Activated naive CD4-positive, alpha-beta T cell treated with anti-CD3 and anti-CD28 coated beads, Interleukin-2, amount 50 U/mL, for 24 hours (primary cell): Measurements from ENCODE around the gene SEMA5B.

Experiments used
- H3K27ac Mint-ChIP-seq: one replicate; pipeline ENCODE4 v1.8.0; 2021; ENCODE audit warnings: mild to moderate bottlenecking, mixed read lengths
- H3K27me3 Mint-ChIP-seq: one replicate; pipeline ENCODE4 v1.8.0; 2021; ENCODE audit warnings: mixed read lengths
- H3K36me3 Mint-ChIP-seq: one replicate; pipeline ENCODE4 v1.8.0; 2021; ENCODE audit warnings: mixed read lengths
- H3K4me1 Mint-ChIP-seq: one replicate; pipeline ENCODE4 v1.8.0; 2021; ENCODE audit warnings: mixed read lengths
- H3K4me3 Mint-ChIP-seq: one replicate; pipeline ENCODE4 v1.8.0; 2021; ENCODE audit warnings: mild to moderate bottlenecking, mixed read lengths
- H3K9me3 Mint-ChIP-seq: one replicate; pipeline ENCODE4 v1.8.0; 2021; ENCODE audit warnings: mixed read lengths

SEMA5B gene

DNA sequence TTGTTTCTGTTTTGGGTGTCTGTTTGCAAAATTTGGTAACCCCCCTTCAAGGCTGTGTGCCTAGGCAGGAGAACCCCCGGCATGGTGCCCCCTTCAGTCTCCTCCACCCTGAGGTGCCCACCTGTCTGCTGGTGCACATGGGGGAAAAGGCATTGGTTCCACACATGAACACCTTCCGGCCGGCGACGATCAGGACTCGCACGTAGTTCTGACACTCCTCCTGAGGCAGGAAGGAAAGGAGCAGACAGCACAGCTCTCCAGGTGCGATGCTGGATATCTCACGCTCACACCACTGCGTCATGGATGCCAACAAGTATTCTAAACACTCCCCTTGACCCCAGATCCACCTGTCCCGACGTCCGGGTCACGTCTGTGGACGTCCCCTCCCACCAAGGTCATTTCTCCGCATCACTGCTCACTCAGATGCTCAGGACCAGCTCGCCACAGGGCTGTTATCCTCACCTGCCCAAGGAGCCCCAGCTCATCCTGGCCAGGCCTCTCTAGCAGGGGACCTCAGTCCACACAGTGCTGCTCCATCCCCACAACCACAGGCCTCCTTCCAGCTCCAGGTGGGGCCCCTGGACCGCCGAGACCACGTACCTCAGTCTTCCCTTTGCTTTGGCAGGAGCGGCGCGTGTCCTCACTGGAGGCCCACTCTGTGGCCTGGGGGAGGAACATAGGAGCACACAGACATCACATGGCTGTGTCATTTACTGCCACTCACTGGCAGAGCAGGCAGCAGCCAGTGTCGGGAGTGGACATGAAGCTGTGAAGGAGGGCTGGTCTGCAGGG is 99.0 kb downstream of the SEMA5B start:
- Mint-ChIP-seq H3K4me3 (no peak overlapping the region), H3K27me3 (peaks cover 3% of the 10 kb centered on the region), H3K27ac (peak overlapping the region; percentile 52), H3K36me3 (no peaks in the 10 kb centered on the region), H3K9me3 (no peaks in the 10 kb centered on the region), H3K4me1 (no peaks in the 10 kb centered on the region)

DNA sequence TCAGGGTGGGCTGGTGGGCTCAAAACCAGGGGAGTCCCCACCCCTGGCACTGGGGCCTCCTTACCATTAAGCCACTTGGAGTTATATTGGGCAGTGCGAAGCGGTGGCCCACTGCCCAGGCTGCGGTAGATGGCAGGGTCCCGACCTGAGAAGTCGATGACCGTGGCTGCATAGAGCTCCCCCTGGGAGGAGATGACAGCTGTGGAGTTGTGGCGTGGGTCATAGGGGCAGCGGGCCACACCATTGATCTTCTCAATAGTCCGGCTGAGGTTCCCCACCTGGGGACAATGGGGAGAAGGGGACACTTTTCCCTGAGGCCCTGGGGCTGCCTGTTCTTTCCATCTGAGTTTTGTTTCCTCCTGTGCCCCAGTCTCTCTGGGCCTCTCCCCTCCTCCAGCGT is 99.8 kb downstream of the SEMA5B start:
- Mint-ChIP-seq H3K36me3 (no peaks in the 10 kb centered on the region), H3K27me3 (peaks cover 3% of the 10 kb centered on the region), H3K4me1 (no peaks in the 10 kb centered on the region), H3K27ac (no peak overlapping the region), H3K9me3 (no peaks in the 10 kb centered on the region), H3K4me3 (no peak overlapping the region)

- H3K9me3 Mint-ChIP-seq = no peaks in the 10 kb centered on the region
- H3K36me3 Mint-ChIP-seq = no peaks in the 10 kb centered on the region
- peaks cover 7% of the 10 kb centered on the region for H3K27me3 Mint-ChIP-seq
- H3K4me3 Mint-ChIP-seq = no peak overlapping the region
- no peak overlapping the region for H3K27ac Mint-ChIP-seq
- H3K4me1 Mint-ChIP-seq = no peaks in the 10 kb centered on the region
These were observed 100.8 kb downstream of the SEMA5B start for GRCh38 chr3:122926811-122927210.

DNA sequence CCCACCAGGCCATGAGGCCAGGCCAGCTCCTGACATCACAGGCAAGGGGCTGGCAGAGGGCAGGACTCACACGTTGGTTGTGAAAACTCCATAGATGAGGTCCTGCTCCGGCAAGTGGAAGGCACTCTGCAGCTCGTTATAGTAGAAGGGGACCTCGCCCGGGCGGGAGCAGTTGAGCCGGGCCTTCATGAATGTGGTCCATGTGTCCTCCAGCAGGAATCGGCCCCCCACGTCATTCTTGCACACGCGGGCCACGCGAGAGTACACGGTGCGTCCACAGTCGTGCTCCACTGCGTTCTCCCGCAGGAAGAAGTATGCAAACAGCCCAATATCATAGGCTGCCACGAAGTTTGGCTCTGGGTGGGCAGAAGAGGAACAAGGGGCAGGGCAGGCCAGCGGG is 101.2 kb downstream of the SEMA5B start:
- Mint-ChIP-seq H3K36me3 (no peaks in the 10 kb centered on the region), H3K4me3 (no peak overlapping the region), H3K27me3 (peaks cover 9% of the 10 kb centered on the region), H3K9me3 (no peaks in the 10 kb centered on the region), H3K27ac (no peak overlapping the region), H3K4me1 (no peaks in the 10 kb centered on the region)

GRCh38 chr3:122925756-122926155 is 101.8 kb downstream of the SEMA5B start:
- Mint-ChIP-seq H3K4me1 (no peaks in the 10 kb centered on the region), H3K36me3 (no peaks in the 10 kb centered on the region), H3K27ac (no peak overlapping the region), H3K9me3 (no peaks in the 10 kb centered on the region), H3K27me3 (peaks cover 11% of the 10 kb centered on the region), H3K4me3 (no peak overlapping the region)

DNA sequence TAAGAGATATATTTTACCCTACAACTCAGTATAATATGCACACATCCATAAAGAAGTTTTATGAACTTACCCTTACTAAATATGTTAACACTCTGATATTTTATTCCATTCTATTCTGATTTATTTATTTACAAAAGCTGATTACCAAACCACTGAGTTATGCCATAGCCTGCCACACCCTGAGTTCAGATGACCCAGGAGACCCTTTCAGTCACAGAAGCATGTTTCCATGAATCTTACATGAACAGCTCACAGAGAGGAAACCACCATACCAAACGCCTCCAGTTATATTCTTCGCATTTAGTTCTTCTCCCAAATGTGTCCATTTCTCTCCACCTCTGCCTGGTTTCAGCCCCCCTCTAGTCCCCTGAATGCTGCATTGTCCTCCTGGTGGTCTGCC is 103.5 kb downstream of the SEMA5B start:
- H3K27ac Mint-ChIP-seq = no peak overlapping the region
- H3K36me3 Mint-ChIP-seq = no peaks in the 10 kb centered on the region
- no peaks in the 10 kb centered on the region for H3K9me3 Mint-ChIP-seq
- peaks cover 13% of the 10 kb centered on the region for H3K27me3 Mint-ChIP-seq
- H3K4me3 Mint-ChIP-seq = no peak overlapping the region
- no peaks in the 10 kb centered on the region for H3K4me1 Mint-ChIP-seq

- H3K4me1 Mint-ChIP-seq = no peaks in the 10 kb centered on the region
- H3K4me3 Mint-ChIP-seq = no peak overlapping the region
- no peaks in the 10 kb centered on the region for H3K9me3 Mint-ChIP-seq
- H3K36me3 Mint-ChIP-seq = no peaks in the 10 kb centered on the region
- peaks cover 13% of the 10 kb centered on the region for H3K27me3 Mint-ChIP-seq
- no peak overlapping the region for H3K27ac Mint-ChIP-seq
These were observed 104.0 kb downstream of the SEMA5B start for GRCh38 chr3:122923611-122924010.

GRCh38 chr3:122921791-122922651 is 105.5 kb downstream of the SEMA5B start:
- H3K4me1 Mint-ChIP-seq = no peaks in the 10 kb centered on the region
- H3K9me3 Mint-ChIP-seq = no peaks in the 10 kb centered on the region
- H3K4me3 Mint-ChIP-seq = peak overlapping the region; percentile 19
- H3K27me3 Mint-ChIP-seq = peaks cover 10% of the 10 kb centered on the region
- no peak overlapping the region for H3K27ac Mint-ChIP-seq
- H3K36me3 Mint-ChIP-seq = no peaks in the 10 kb centered on the region

GRCh38 chr3:122920986-122921385 is 106.6 kb downstream of the SEMA5B start:
- Mint-ChIP-seq H3K4me3 (no peak overlapping the region), H3K27me3 (peaks cover 10% of the 10 kb centered on the region), H3K9me3 (no peaks in the 10 kb centered on the region), H3K4me1 (peaks cover 5% of the 10 kb centered on the region), H3K36me3 (no peaks in the 10 kb centered on the region), H3K27ac (no peak overlapping the region)

DNA sequence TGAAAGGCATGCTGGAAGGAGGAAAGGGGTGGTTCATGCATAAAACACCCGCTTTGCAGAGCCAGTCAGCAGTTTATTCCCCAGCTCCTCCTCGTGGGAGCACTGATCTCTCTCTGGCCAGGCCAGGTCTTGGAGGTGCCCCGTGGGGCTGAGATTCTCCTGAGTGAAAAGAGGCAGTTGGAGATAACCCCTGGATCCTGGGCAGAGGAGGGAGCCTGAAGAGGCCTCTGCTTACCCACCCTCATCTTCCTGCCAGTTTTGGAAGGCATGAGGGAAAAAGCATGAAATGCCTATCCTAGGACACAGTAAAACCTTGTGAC is 108.3 kb downstream of the SEMA5B start:
- Mint-ChIP-seq H3K36me3 (no peaks in the 10 kb centered on the region), H3K27ac (no peak overlapping the region), H3K9me3 (no peaks in the 10 kb centered on the region), H3K4me3 (no peak overlapping the region), H3K27me3 (peaks cover 12% of the 10 kb centered on the region), H3K4me1 (peaks cover 9% of the 10 kb centered on the region)

DNA sequence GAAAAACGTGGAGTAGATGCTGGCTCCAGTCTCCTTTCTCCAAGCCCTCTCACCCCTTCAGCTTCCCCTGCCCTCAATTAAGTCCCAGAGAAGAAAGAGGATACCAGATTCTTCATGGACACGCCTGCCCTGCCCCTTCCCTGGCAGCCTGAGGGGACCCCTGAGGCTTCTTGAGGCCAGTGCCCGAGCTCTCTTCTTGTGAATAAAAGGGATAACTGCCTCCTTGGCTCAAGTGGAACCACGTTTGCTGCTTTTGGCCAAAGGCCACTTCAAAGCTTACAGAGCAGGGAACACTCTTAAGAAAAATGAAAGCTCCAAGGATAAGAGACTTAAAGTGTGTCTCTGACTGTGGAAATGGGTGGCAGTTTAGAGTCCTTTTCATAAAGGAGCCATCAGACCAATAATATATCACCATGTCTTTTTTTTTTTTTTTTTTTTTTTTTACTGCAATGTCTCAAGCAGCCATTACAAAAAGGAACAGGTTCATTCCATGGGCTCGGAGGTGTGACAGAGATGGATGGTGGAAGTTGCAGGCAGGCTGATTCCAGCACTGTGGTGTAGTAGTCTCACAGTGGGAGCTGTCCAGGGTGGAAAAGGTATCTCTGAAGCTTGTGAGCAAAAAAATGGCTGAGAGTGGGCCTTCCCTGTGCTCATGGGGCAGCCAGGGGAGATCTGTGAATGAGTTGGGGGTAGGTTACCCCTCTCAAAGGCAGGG is 108.8 kb downstream of the SEMA5B start:
- no peak overlapping the region for H3K4me3 Mint-ChIP-seq
- peaks cover 14% of the 10 kb centered on the region for H3K27me3 Mint-ChIP-seq
- H3K4me1 Mint-ChIP-seq = peaks cover 9% of the 10 kb centered on the region

GRCh38 chr3:122917412-122917811 is 110.2 kb downstream of the SEMA5B start:
- H3K9me3 Mint-ChIP-seq = no peaks in the 10 kb centered on the region
- peaks cover 9% of the 10 kb centered on the region for H3K4me1 Mint-ChIP-seq
- H3K36me3 Mint-ChIP-seq = no peaks in the 10 kb centered on the region
- H3K27me3 Mint-ChIP-seq = peaks cover 11% of the 10 kb centered on the region
- no peak overlapping the region for H3K4me3 Mint-ChIP-seq
- no peak overlapping the region for H3K27ac Mint-ChIP-seq

More for the DNA sequence above, 108.8 kb downstream of the SEMA5B start:
- Mint-ChIP-seq H3K36me3 (no peaks in the 10 kb centered on the region), H3K27ac (no peak overlapping the region), H3K9me3 (no peaks in the 10 kb centered on the region)

DNA sequence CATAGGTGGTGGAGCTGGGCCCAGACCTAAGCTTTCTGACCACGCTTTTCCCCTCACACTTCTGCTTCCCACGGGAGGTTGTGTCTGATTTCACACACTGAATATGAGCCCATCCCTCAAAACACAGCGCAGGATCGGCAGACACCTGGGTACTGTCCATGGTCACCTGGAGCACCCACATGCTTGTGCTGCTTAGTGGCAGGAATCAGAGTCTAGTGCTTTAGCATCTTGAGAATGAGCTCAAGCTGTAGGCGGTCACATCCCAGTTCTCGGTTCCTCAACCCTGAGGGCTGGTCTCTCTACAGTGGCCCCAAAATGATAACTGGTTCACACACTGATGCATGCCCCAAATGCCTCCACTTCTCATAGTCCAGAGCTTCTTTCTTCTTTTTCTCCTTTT is 111.0 kb downstream of the SEMA5B start:
- H3K9me3 Mint-ChIP-seq = no peaks in the 10 kb centered on the region
- no peaks in the 10 kb centered on the region for H3K36me3 Mint-ChIP-seq
- peaks cover 9% of the 10 kb centered on the region for H3K4me1 Mint-ChIP-seq
- no peak overlapping the region for H3K27ac Mint-ChIP-seq
- H3K27me3 Mint-ChIP-seq = peaks cover 10% of the 10 kb centered on the region
- no peak overlapping the region for H3K4me3 Mint-ChIP-seq

GRCh38 chr3:122916084-122916483 is 111.5 kb downstream of the SEMA5B start:
- H3K9me3 Mint-ChIP-seq = no peaks in the 10 kb centered on the region
- peaks cover 9% of the 10 kb centered on the region for H3K4me1 Mint-ChIP-seq
- peaks cover 6% of the 10 kb centered on the region for H3K27me3 Mint-ChIP-seq
- H3K36me3 Mint-ChIP-seq = no peaks in the 10 kb centered on the region
- H3K27ac Mint-ChIP-seq = no peak overlapping the region
- no peak overlapping the region for H3K4me3 Mint-ChIP-seq

DNA sequence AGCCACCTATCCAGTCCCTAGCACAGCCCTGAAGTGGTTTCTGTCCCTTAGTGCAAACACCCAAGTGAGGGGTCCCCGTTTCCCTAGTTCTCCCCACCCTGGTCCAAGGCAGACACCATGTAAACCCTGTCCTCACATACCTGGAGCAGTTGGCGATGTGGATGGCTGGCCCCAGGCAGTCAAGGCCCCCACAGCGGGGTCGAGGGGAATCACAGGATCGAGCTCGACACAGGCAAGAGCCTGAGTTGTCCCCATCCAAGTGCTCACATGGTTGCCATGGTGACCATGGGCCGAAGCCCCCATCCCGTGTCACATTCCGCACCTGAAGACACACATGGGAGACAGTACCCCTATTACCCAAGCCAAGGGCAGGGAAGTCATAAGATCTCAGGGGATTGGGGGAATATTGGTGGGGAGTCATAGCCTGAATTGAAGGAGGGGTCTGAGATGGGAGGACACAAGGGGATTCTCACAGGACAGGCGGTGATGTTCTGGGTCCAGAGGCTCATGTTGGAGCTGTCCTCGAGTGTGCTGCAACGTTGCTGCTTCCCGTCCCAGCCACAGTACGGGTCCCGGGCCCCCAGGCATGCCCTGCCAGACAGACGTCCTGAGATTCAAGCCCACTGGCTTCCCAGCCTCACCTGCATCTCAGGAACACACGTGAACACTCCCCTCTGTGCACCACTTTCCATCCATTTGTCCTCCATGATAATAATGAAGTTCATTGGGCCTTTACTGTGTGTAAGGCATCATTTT is 112.1 kb downstream of the SEMA5B start:
- Mint-ChIP-seq H3K4me1 (peaks cover 9% of the 10 kb centered on the region), H3K9me3 (no peaks in the 10 kb centered on the region), H3K36me3 (no peaks in the 10 kb centered on the region), H3K27me3 (peaks cover 7% of the 10 kb centered on the region), H3K4me3 (no peak overlapping the region), H3K27ac (no peak overlapping the region)
